CD4-positive, alpha-beta T cell treated with Interleukin-6 at 100 ng/mL for 8 hours (primary cell): Measurements from ENCODE around the gene RANBP1.
"Not testable (repeated sequence)": the region's sequence is repeated elsewhere in the genome, so short reads cannot be mapped to it uniquely, and the experiment has no call there.

Experiments
- DNase-seq: peaks from one replicate; pipeline ENCODE4 v3.0.0-alpha.2; 2020; ENCODE audit warnings: mixed read lengths, low spot score

The RANBP1 gene

DNA sequence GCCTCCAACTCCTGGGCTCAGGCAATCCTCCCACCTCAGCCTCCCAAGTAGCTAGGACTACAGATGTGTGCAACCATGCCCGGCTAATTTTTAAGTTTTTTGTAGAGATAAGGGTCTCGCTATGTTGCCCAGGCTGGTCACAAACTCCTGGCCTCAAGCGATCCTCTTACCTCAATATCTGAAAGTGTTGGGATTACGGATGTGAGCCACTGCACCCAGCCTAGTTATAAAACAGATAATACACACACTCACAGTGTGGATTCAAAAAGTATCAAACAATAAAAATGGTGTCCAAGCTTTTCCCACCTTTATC, 35.3 kb downstream of the RANBP1 start:
- no peak for DNase-seq

- no peak for DNase-seq
Measured at GRCh38 chr22:20152464-20152890, 36.6 kb downstream of the RANBP1 start.

GRCh38 chr22:20153945-20154344, 38.0 kb downstream of the RANBP1 start:
- DNase-seq: no peak

DNA sequence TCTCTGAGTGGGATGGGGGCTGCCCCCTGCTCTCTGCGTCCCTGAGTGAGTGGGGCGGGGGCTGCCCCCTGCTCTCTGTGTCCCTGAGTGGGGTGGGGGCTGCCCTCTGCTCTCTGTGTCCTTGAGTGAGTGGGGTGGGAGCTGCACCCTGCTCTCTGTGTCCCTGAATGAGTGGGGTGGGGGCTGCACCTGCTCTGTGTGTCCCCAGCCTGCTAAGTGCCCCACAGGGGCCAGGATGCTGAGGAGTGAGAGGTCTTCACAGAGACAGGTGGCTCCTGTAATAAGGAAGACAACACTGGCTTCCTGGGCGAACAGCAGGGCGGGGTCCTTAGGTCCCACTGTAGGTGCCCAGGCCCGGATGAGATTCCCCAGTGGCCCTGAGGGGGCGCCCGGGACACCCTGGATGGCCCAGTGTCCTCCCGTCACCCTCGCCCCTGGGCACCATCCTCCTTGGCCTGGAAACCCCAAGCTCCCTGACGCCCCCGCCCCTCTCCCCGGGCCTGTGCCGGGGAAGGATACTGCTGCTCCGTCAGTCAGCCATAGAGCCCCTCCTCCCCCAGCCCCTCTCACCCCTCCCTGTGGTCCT, 38.8 kb downstream of the RANBP1 start:
- no peak for DNase-seq

DNA sequence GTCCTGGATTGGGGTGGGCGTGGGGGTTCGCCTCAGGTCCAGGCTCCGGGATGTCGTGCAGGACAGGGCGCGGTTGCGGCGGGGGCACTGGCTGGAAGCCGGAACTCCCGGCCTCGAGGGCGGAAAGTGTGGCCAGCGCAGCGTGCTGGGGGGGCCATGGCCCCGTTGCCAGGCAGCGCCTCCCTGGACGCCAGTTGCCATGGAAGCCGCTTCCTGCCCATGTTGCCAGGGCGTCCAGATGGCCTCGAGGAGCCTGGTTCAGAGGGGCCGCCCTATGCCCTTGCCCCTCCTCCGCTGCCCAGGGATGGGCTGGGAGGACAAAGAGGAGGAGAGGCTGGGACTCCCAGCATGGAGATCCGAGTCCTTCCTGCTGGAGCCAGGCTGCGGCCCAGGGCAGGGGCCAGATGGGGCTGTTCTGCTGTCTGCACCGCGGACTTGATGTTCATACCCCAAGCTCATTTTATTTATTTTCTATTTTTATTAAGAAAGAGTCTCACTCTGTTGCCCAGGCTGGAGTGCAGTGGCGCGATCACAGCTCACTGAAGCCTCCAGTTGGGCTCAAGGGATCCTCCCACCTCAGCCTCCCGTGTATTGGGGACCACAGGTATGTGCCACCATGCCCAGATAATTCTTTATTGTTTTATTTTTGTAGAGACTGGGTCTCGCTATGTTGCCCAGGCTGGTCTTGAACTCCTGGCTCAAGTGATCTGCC, 39.6 kb downstream of the RANBP1 start:
- DNase-seq: no peak

- DNase-seq: no peak
Measured at GRCh38 chr22:20156042-20156389, 40.1 kb downstream of the RANBP1 start.

- peak; percentile 82 for DNase-seq
Measured at GRCh38 chr22:20156611-20157429, 40.9 kb downstream of the RANBP1 start.

DNA sequence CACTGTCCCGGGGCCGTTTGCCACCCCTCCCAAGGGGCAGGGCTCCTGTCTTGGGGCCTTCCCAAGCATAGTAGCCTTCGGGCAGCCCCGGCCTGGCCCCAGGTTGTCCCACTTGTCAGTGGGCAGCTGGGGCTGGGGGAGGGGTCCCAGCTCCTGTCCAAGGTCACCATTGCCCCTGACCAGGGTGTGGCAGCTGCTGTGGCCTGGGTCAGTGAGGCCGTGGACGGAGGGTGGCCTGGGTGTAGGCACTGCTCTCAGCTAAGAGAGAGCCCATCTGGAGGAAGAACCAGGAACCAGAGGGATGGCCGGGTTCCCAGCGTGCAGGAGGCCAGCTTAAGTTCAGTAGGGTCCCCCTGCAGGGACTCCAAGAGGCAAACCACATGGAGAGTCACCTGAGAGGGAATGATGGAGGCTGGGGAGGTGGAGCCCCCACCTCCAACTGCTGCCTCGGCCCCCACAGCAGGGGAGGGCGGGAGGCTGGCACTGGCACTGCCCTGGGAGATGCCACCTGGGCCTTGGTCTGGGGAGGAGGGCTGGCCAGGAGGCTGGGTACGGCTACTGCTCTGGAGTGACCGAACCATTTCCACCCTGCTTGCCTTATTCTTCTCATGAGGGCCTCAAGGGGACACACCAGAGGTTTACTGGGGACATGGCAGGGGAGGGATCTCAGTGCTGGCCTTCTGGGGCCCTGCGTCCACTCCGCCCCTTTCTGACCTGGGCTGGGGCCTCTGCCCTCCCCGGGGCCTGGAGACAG, 41.7 kb downstream of the RANBP1 start:
- no peak for DNase-seq

DNA sequence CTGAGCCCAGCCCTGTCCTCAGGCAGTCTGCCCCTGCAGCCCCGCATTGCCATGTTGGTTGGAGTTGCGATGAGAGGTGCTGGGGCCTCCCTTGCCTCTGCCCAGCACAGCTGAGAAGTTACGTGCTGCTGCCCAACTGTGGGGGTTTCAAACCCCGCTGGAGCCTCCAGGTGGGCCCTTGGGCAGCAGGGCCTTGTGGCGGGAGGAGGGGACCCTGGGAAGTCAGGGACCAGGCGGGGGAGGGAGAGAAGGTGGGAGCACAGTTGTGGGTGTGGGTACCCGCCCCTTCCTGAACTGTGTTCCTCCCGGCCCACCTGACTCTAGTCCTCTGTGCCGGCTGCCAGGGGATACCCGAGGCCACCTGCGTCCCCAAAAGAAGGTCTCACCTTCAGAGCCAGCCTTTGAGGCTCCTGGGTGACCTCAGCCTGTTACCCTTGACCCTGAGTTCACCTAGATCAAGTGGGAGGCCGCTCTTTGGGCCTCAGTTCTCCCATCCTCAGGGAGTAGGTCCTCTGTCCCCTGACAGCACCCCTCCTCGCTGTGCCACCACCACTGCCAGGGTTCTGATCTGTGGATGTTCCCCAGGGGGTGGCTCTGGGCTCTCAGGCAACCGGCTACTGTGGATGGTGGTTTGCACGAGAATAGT, 42.6 kb downstream of the RANBP1 start:
- no peak for DNase-seq

GRCh38 chr22:20159076-20159475, 43.2 kb downstream of the RANBP1 start:
- no peak for DNase-seq

DNA sequence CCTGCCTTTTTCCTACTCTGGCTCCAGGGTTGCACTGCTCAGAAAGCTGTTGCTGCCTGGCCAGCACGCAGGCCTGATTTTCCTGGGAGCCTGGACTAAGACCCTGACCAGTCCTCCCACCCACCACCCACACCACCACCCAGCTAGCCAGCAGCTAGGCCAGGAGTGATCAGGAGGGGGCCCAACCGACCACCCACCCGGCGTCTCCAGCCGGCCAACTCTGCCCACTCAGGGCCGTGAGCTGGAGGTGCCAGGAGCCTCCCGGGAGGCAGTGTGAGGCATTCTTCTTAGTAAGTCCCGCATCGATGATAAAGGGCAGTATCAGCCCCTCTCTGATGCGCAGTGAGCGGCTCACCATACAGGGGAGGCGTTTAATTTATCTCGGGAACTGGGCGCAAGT, 43.6 kb downstream of the RANBP1 start:
- DNase-seq: not testable (repeated sequence)

GRCh38 chr22:20160041-20160440, 44.1 kb downstream of the RANBP1 start:
- no peak for DNase-seq

DNA sequence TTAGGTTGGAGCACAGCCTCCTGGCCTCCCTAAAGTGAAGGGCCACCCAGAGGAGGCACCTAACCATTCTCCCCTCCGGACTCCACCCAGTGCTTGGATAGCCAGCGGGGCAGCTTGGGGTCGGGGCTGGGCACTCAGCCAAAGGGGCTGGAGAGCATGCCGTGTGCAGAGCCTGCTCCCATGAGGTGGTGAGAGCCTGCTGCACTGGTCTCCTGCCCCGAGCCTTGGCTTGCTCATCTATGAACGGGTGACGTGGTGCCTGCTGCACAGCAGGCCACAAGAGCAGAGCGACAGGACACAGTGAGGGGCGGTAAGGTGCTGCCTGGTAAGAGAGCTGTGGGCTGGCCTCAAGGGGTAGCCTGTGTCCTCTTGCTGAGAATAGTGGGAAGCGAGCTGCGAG, 49.0 kb downstream of the RANBP1 start:
- no peak for DNase-seq

- no peak for DNase-seq
Measured at GRCh38 chr22:20165421-20165820, 49.5 kb downstream of the RANBP1 start.

GRCh38 chr22:20165913-20166312, 50.0 kb downstream of the RANBP1 start:
- no peak for DNase-seq

DNA sequence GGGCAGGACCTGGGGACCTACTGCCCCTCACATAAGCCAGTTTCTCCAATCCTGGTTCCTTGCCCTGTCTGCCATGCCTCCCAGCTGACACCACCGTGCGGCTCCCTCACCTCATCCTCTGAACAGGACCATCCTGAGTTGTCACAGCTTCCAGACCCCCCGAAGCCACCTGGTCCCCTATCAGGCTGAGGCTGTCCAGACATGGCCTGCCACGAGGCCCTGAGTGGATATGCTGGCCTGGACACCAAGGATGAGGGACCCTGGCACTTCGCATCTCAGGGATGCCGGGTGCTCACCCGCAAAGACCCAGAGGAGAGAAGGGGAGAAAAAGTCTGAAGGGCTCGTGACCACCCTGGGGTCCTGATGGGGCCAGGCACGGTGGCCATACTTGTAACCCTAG, 50.8 kb downstream of the RANBP1 start:
- DNase-seq: no peak

DNA sequence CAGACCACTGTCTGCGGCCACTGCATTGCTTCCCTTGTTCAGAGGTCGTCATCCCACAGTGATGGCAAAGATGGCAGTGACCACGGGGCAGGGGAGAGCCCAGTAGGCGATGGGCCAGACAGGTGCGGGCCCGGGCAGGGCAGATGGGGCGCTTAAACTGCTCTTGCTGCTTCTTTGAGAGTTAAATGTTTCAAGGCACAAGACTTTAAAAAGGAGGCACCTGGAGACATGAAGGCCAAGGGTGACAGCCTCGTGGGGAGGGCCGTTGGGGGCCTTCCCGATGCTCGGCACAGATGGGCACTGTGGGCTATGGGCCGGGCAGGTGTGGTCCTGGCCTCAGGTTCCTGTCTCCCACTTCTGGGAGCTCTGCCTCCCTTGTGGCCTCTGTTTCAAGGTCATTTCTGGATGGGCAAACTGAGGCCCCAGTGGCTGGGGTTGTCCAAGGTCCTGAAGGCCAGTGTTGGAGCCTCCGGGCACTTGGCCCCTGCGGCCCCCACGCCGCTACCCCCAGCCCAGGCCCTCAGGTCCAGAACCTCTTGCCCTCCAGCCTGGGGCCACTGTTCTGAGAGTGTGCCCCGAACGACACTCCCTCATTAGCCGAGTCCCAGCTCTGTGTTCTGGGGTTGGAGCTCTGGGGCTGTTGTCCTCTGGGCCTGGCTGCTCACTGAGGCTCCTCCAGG, 51.9 kb downstream of the RANBP1 start:
- no peak for DNase-seq

GRCh38 chr22:20169253-20169822, 53.4 kb downstream of the RANBP1 start:
- DNase-seq: no peak

DNA sequence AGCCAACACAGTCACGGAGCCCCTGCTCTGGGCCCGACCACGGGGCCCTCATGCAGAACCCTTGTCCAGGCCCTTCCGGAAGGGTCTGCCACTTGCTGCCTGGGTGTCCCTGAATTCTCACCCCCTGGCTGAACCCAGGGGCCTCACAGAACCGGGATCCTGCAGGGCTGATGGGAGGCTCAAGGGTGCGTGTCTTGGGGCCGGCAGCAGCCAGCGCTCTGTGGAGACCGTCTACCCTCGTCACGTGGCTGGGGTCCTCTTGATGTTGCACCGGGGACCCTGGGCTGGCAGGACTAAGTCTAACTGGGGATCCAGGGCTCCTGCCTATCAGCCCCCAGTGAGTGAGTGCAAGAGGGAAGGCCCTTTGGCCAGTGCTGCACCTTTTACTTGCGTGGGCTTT, 54.3 kb downstream of the RANBP1 start:
- DNase-seq: no peak

DNA sequence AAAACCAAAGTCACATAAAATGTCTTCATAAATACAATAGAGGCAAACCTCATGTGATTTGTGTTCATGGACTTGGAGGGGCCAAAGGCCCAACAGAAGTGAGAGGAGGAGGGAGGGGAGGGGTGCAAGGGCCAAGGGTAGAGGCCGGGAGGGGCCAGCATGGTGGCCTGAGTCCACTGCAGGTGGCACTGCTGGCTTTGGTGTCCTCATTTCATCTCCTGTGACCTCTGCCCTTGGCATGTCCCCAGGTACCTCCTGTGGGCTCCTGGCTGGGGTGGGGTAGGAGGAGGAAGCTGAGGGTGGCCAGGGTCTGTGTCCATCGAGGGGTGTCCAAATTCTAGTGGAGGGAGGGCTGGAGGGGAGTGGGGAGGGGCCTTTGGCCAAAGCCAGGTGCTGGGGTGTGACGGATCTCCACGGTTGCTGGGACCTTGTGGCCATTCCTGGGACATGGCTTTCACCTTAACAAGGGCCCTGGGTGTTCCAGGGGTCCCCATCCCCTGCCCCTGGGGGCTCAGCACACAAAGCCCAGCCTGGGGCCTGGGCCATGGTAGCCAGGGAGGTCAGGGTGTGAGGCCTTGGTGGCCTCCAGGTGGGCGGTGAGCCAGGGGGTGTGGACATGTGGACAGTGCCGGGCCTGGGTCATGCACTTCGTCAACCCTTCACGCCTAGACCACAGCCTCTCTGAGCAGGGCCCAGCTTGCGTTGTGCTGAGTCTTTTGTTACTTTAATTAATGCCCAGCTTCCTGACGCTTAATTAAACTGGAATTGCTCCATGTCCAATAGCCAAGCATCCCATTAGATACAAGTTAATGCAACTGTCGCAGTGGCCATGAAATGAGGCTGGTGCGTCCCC, 55.6 kb downstream of the RANBP1 start:
- DNase-seq: no peak
